Activated CD4-positive, alpha-beta T cell treated with anti-CD3 and anti-CD28 coated beads, Interleukin-2, amount 50 U/mL, for 4 hours (primary cell): ENCODE results near the gene QKI.

Source experiments
- DNase-seq, 2 experiments: peaks; one replicate each; pipeline ENCODE4 v3.0.0-alpha.2; 2020

The QKI gene

GRCh38 chr6:163490826-163491577 lies 76.5 kb downstream of the QKI start:
- no peak for DNase-seq

GRCh38 chr6:163491737-163492300 lies 77.3 kb downstream of the QKI start:
- no peak for DNase-seq

GRCh38 chr6:163494279-163494727 lies 79.8 kb downstream of the QKI start:
- no peak for DNase-seq

- DNase-seq: no peak
Observed at GRCh38 chr6:163496205-163496604, 81.7 kb downstream of the QKI start.

- no peak for DNase-seq
Observed at GRCh38 chr6:163500105-163500504, 85.6 kb downstream of the QKI start.

- DNase-seq: no peak
Observed at GRCh38 chr6:163501026-163501425, 86.5 kb downstream of the QKI start.

- no peak for DNase-seq
Observed at GRCh38 chr6:163501439-163501838, 86.9 kb downstream of the QKI start.

- DNase-seq: no peak
Observed at GRCh38 chr6:163504984-163505640, 90.6 kb downstream of the QKI start.

GRCh38 chr6:163507965-163508364 lies 93.4 kb downstream of the QKI start:
- DNase-seq: no peak

GRCh38 chr6:163513003-163513402 lies 98.5 kb downstream of the QKI start:
- DNase-seq: no peak

GRCh38 chr6:163513570-163514166 lies 99.2 kb downstream of the QKI start:
- DNase-seq: no peak

GRCh38 chr6:163516908-163517307 lies 102.4 kb downstream of the QKI start:
- no peak for DNase-seq

GRCh38 chr6:163520956-163521355 lies 106.4 kb downstream of the QKI start:
- DNase-seq: no peak

- no peak for DNase-seq
Observed at GRCh38 chr6:163522033-163522432, 107.5 kb downstream of the QKI start.

GRCh38 chr6:163525926-163526325 lies 111.4 kb downstream of the QKI start:
- DNase-seq: no peak

- no peak for DNase-seq
Observed at GRCh38 chr6:163526346-163526745, 111.8 kb downstream of the QKI start.

GRCh38 chr6:163527291-163527690 lies 112.8 kb downstream of the QKI start:
- DNase-seq: no peak

- DNase-seq: no peak
Observed at GRCh38 chr6:163529605-163530004, 115.1 kb downstream of the QKI start.

- no peak for DNase-seq
Observed at GRCh38 chr6:163530406-163530805, 115.9 kb downstream of the QKI start.

GRCh38 chr6:163531122-163531521 lies 116.6 kb downstream of the QKI start:
- DNase-seq: no peak

- no peak for DNase-seq
Observed at GRCh38 chr6:163532526-163533078, 118.1 kb downstream of the QKI start.

- DNase-seq: no peak
Observed at GRCh38 chr6:163533443-163533842, 118.9 kb downstream of the QKI start.

- DNase-seq: no peak
Observed at GRCh38 chr6:163536770-163537169, 122.3 kb downstream of the QKI start.
